Stimulated activated CD8-positive, alpha-beta memory T cell treated with anti-CD3 and anti-CD28 coated beads, Interleukin-7, amount 100 ng/mL, for 24 hours (primary cell): ENCODE data around the gene SMARCC1.

ENCODE experiments used
- DNase-seq: peaks from one replicate; pipeline ENCODE4 v3.0.0-alpha.2; 2020; ENCODE audit warnings: low read depth

Gene SMARCC1

DNA sequence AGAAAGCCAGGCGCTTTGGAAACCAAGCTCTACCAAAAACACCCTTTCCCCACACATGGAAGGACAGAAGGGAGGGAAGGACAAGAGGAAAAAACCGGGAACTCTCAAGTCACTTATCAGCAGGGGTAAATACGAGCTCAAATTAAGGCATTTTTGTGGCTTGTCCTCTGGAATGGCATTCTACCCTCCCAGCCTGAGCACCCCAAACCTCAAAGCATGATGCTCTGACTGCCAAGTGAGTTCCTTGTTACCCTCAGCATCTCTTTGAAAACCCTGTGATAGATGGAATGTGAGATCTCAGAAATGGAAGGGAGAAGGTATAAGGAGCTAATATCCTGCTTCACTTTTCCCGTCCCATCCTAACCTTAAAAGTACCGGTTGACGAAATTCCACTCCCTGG, 194.9 kb downstream of the SMARCC1 start:
- DNase-seq, result no peak

DNA sequence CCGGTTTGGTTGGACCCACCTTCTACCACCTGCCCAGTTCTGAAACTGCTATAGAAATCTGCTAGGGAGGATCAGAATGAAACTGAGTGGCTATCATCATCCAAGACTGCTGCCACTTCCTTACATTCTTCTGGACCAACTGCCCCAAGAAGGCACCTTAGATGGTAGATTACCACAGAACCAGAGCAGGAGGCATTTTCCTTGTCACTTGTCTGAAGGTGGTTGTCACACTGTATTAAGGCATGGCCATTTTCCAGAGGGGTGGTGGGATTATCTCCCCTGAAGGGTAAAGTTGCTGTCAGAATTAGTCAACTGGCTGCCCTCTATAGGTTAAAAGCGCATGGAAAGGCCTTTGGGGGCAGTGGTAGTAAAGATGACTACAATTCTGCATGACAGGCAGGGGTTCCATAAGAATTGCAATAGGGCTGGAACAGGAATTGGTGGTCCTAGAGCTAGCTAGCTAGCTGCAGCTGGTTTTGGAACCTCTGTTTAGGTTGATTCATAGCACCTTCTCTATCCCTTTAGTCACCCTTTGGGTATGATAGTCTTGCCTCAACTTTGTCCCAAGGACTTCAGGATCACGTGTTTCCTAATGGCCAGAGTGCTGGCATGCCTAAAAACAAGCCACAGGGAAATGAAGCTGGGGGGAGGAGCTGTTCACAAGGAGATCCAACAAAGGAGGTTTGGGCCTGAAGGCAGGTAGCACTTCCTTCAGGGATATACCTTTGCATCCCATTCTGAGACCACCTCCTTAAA, 198.2 kb downstream of the SMARCC1 start:
- DNase-seq, result no peak

DNA sequence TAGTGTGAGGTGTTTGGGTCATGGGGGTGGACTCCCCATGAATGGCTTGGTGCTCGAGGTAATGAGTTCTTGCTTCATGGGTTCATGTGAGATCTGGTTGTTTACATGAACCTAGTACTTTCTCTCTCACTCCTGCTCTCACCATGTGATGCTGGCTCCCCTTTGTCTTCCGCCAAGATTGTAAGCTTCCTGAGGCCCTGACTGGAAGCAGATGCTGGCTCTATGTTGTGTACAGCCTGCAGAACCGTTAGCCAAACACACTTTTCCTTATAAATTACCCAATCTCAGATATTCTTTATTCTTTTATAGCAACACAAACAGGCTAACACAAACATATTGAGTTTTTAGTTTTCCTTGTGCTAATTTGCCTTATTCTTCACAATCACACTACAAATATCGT, 199.9 kb downstream of the SMARCC1 start:
- DNase-seq, result no peak

DNA sequence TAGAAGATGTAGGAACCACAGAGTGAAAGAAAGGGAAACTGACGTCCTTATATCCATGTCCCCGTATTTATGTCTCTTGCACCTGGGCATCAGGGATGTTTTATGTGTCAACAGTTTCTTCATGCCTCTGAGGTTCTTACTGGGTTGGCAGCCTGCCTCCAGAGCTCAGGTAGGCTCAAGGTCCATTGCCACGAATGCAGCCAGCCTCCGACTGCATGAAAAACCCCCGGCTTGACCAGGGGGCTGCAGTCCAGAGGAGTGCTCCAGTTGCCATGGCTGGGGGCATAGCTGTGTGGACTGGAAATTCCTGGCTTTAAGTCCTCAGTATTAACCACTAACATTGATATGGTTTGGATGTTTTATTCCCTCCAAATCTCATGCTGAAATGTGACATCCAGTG, 200.3 kb downstream of the SMARCC1 start:
- DNase-seq, result no peak

DNA sequence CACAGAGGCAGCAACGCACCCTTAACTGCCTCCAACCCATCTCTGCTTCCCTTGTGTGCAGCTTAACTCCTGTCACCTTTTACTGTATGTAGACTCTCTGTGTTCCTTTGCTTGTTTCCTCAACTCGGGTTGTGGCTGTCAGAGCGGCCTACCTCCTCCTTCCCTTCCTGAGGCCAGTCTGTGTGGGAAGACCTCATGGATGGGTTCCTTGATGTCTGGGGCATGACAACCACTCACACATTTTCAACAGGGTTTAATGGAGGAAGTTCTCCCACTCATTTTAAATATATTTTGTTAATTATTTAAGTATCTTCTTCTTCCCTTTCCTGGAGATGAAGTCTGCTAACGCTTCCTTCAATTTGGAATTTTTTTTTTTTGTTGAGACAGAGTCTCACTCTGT, 201.2 kb downstream of the SMARCC1 start:
- no peak for DNase-seq

DNA sequence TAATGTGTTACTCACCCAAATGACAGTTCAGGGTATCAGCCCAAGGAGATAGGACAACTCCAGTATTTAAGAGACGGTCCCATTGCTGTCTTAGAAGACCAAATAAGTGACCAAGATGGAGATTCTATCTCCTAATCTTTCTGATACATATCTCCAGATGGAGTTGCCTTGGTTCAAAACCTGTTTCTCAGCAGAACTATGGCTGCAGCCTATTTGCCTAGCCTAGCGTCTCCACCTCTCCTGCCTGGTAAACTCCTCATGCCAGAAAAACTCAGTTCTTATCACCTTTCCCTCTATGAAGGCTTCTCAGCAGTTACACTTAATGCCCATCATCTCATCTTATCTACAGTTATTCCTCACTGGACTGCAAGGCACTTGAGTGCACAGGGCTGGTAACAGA, 201.8 kb downstream of the SMARCC1 start:
- DNase-seq, result no peak

DNA sequence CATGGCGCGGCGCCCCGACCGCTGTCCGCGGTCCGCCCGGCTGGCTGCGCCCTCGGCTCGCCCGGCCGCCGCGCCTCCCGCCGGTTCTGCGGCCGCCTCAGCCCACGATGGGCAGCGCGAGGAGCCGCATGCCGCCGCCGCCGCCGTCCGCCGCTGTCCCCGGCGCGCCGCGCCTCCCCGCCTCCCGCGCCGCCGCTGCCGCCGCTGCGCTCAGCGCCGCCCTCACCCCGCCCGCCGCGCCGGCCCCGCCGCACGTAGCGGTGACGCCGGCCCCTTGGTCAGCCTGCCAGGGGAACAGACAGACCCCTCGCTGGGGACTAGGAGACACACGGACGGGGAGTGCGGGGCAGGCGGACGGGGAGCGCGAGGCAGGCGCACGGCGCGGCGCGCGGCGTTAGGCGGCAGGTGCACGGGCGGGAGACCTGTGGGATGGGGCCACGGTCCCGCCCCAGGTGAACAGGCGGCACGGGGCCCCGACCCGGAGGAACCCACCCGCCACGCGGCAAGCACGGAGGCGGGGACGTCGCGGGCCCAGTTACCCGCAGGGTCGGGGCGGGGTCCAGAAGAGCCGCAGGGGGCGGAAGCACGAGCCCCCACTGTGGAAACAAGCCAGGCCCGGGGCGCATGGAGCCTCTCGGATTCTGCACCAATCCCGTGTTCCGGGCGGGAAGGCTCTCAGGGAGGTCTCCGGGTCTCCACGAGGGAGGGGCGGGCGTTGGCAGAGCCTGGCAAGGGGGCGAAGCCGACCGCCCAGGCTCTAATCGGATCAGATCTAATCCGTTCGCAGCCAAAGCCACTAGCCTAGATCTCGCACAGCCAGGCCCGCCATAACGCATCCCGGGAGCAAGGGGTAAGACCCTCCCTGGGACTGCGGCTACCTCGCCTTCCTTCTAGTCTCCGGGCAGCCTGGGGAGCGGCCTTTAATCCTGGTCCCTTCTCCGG, 202.7 kb downstream of the SMARCC1 start, which contains the start of gene CSPG5:
TSS of gene CSPG5 (minus strand) at position 175 of the 942 bp plus-strand sequence. CDS start at position 3, 172 bp downstream.
- DNase-seq, result no peak

DNA sequence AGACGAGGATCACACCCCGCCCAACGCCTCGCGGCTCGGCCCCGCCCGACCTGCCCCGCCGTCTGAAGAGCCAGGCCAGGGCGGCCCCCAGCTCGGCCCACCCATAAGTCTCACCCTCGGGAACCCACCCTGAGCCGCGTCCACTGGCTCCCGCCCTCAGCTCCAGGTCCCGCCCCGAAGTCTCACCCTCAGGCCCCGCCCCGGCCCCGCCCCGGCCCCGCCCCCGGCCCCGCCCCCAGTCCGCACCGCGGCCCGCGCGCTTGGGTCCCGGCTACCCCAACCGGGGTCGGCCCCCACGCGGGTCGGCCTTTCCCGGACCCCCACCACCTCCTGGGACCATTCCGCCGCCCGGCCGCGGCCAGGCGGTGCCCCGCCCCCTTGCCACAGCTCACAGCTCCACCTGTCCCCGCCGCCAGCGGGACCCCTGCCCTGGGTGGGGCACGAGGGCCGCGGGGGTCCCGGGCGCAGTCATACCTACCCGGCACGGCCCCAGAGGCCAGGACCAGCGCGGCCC, 203.5 kb downstream of the SMARCC1 start:
- peak; percentile 11 for DNase-seq

DNA sequence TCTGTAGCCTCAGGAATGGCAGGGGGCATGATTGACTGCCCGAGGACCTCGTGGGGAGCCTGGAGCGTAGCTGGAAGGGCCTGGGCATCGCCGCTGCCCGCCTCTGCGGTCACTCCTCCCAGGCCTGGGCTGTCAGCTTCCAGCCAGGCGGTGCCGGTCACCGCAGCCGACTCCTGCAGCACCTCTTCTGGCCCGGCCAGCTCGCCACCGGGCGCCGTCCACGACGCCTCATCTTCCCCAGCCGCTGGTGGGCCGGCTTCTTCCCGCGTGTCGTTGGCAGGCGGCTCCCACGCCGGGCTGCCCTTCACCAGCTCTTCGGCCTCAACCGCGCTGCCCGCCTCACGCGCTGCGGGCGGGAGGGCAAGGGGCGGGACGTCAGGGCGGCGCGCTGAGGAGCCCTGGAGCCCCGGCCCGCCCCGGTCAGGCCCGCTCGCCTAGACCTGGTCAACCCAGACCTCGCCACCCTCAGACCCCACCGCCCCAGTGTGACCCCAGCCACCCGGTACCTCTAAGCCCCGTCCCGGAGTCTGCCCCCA, 204.0 kb downstream of the SMARCC1 start:
- no peak for DNase-seq

DNA sequence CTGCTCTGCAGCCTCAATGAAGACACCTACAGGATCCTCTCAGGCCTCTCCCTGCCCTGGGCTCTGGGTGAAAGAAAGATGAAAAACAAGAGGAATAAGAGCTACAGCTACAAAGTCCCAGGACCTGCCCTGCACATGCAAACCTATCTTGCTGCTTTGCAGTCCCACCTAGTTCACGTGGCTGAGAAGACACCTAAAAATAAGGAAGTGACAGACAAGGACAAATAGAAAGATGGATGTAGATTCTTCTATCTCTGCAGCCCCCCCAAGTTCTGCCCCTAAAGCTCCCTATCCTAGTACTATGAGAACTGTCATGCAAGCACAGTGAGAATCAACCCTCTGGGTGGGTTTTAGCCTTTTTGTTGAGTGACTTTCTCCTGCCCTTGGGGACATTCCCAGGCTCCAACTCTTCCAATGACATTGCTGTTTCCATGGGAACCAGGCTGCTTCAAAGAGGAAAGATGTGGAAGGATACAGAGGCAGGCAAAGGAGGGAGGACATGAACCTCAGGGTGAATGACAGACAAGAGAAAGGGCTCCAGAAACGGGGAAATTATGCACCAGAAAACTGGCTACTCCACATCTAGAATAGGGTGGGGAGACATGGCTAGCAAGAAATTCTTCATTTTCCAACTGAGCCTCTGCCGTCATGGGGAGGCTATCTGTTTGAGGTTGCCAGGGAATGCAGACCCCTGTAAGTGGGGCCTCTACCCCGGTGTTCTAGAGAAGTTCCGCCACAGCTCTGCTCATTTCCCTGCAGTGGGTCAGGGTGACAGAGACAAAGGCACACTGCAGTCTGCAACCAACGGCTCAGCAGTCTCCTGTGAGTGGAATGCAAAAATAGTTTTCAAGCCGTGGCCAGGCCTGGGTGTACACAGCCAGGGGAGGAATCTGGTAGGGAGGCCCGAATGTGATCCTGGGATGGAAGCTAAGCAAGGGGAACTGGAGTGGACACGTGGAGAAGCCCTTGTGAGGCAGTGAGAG, 208.2 kb downstream of the SMARCC1 start:
- DNase-seq, result no peak

DNA sequence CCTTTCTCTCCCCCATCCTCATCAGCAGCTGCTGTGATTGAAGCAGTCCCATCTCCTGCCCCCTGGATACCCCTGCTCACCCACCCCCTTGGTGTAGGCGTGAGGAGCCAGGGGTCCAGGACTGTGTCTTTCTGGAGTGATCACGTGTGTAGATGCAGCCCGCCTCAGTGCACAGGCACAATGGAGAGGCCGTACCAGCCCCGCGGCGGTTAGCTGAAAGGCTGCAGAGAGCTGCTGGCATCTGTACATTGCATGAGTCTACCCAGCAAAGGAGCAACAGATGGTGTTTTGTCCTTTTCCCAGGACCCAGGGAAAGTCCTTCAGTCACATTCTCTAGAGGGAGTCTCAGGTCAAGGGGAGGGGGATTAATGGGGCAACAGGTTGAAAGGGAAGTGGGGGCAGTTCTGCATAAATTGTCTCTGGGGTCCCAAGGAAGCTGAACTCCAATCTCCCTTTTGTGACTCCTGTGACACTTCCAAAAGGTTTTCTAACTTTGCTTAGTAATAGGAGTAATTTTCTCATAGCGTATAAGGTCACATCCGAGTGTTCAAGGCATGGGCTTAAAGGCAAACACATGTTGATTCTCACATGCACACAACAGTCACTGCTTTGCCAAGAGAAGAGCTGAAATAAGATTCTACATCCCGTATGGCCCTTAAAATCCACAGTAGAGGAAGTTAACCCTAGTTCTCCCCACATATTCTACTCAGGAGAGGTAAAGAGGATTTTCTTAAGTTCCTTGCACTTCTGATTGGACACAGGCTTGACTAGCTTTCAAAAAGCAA, 210.1 kb downstream of the SMARCC1 start:
- DNase-seq, result no peak

DNA sequence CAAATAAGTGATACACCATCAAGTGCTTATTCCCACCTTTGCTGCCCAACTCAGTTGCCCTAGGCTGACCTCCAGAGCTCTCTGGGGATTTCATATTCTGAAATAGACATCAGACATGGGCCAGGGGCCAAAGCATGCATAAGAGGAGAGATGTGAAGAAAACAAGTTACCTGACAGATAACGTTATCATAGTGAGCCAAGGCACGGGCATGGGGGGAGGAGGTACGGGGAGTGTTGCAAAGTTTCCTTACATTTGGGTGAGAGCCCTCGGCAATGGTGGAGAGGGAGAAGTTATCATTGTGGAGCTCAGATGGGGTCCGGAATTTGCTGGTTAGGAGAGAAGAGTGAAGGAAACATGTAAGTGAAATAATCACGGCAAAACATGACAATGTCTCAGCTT, 212.8 kb downstream of the SMARCC1 start:
- no peak for DNase-seq

DNA sequence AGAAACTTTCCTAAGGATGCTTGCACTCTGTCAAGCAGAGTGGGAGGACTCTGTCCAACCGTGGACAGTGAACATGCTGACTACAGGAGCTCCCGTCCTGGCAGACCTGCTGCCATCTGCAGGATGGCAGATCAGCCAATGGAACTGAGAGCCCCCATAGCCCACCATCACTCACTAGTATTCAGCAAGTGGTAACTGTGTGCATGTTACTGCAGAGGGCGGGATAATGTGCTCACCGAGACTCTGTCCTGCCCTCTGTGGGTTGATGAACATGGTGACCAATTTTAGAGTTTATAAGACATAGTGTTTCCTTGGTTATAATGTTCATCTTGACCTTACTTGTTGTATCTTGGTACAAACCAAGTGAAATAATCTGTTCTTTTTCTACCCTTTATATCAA, 214.5 kb downstream of the SMARCC1 start:
- DNase-seq, result no peak

DNA sequence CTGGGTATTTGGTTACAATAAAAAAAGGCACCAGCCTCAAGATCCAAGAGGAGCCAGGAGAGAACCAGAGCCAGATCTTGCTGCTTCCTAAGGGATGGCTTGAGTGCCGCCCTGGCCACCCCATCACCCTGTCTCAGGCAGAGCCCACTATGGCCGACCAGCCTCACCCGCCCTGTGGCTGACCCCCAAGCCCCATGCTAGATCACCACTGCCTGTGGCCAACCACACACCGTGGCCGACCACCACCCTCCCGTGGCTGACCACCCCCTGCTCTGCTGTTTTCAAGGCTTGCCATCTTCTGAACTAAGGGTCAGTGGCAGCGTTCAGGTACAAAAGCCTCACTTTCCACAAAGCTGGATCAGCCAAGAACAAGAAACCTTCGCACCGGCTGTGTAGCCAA, 215.0 kb downstream of the SMARCC1 start:
- DNase-seq, result no peak

DNA sequence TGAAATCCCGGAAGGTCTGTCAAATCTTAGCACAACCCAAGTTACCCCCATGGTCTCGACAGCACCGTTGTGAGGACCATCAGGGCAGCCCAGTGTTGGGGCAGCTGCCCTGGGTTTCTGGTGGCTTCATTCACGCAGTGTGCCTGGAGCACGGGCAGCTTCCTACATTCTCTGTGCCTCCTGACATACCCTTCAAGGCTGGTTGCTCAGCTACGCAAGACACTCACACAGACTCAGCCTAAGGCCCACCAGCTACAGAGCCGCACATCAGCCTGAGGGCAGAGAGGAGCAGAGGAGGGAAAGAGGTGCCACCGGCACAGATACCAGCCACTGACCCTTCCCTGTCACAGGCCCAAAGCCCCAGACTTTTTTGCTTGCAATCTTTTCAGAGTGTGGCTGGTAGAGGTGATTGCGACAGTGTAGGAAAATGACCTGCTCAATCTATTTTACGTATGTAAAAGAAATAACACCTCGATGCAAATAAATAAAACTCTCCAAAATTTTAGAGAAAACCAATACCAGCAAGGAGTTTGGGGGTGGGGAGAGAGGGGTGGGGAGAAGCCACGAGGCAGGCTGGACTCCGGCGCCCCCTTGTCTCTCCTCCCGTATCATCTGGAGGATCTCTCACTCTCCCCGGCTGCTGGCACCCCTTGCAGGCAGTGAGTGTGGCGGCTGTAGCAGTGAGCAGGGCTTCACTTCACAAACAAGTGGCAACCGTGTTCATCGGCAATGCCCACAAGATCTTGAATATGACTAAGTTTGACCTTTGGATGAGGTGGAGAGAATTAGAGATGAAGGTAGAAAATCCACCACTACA, 215.8 kb downstream of the SMARCC1 start:
- DNase-seq, result no peak

DNA sequence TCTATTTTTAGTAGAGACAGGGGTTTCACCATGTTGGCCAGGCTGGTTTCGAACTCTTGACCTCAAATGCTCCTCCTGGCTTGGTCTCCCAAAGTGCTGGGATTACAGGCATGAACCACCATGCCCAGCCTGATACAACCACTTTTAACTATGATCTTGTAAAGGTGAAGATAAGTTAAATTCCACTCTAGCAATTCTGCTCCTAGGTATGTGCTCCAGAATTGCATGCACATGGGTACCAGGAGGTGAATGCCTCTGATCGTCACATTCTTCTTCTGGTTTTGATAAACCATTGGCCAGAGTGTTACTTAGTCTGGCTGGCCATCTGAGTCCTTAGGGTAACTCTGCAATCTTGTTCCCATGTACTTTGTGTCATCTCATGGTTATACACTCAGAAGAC, 225.3 kb downstream of the SMARCC1 start:
- no peak for DNase-seq

DNA sequence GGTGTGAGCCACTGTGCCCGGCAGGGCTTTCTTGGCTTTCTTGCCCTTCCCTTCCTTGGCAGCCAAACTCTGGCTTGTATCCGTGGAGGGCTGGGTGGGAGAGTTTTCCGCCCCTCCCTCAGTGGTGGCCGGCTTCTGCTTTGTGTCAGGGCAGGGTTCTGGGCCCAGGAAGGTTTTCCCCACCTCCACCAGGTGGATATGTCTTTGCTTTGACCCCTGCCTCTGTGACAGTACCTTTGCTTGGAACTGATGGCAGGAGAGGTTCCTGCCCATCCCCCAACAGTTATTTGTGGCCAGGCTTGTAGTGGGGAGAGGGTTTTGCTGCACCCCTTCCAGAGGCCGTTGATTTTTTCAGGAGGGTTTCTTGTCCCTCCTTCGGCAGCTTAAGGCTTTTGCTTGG, 227.4 kb downstream of the SMARCC1 start:
- no peak for DNase-seq

DNA sequence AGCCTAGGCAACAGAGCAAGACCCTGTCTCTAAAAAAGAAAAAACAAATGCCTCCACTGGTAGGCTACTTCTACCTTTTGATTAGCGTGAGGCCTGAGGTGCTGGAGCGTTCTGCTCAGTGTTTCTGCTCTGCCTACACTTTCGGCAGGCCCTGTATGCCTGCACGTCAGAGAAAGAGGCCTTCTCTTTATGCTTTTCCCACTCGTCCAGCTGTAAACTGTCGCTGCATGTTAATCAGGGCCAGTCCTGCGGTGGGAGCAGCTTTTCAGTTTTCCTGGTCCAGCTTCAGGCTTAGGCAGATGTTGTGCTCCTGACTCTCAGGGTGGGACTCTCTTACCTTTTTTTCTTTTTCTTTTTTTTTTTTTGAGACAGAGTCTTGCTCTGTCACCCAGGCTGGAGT, 228.3 kb downstream of the SMARCC1 start:
- DNase-seq, result no peak

DNA sequence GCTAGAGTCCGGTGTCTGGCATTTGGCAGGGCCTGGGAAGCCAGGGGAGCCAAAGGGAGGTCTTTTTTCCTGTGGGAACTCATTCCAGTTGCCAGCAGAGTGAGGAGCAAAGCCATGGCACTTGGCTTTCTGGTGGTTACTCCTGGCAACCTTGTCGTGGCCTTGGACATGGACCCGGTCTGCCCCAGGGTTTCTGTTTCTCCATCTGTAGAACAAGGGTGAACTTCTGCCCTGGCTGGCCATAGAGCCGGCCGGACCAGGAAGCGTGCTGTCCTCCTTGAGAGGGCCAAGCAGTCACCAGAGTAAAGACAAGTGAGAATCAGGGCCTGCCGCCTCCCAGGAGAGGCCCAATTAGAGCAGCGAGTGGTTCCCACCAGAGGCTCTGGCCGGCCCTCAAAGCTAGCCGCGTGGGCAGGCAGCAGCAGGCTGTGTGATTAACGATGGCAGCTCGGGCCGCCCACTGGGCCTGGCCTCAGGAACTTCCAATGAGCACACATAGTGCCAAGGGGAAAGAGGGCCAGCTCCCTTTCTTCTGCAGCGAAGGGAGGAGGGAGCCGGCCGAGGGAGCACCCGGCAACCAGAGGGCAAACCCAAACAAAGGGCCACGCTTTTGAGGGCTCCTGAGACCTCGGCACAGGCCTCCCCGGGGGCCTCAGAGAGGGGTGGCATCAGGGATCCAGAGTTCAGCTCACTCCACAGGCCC, 239.1 kb downstream of the SMARCC1 start:
- no peak for DNase-seq
